Ishikawa (cell line): Measurements from ENCODE around the gene SLC29A2.

Experiments used
- CEBPB ChIP-seq: IDR thresholded peaks from 2 replicates; pipeline ENCODE4 v1.6.1; 2012
- CREB1 ChIP-seq: IDR thresholded peaks from 2 replicates; pipeline ENCODE4 v1.6.1; 2012; ENCODE audit warnings: low read depth
- EGR1 ChIP-seq: IDR thresholded peaks from 2 replicates; pipeline ENCODE4 v1.6.1; 2012
- EP300 ChIP-seq: IDR thresholded peaks from 2 replicates; pipeline ENCODE4 v1.6.1; 2012; ENCODE audit warnings: borderline replicate concordance
- FOXM1 ChIP-seq: IDR thresholded peaks from 2 replicates; pipeline ENCODE4 v1.6.1; 2012; ENCODE audit warnings: low read depth, borderline replicate concordance
- MAX ChIP-seq: IDR thresholded peaks from 2 replicates; pipeline ENCODE4 v1.6.1; 2012
- NFIC ChIP-seq: IDR thresholded peaks from 2 replicates; pipeline ENCODE4 v1.6.1; 2012
- RAD21 ChIP-seq: IDR thresholded peaks from 2 replicates; pipeline ENCODE4 v1.6.1; 2012; ENCODE audit warnings: low read depth
- REST ChIP-seq: IDR thresholded peaks from 2 replicates; pipeline ENCODE4 v1.6.1; 2012; ENCODE audit warnings: low read depth, mild to moderate bottlenecking
- TAF1 ChIP-seq: IDR thresholded peaks from 2 replicates; pipeline ENCODE4 v1.6.1; 2012; ENCODE audit warnings: low read depth, mild to moderate bottlenecking
- TCF12 ChIP-seq: IDR thresholded peaks from 2 replicates; pipeline ENCODE4 v1.6.1; 2012; ENCODE audit warnings: low read depth
- TEAD4 ChIP-seq: IDR thresholded peaks from 2 replicates; pipeline ENCODE4 v1.6.1; 2012
- YY1 ChIP-seq: IDR thresholded peaks from 2 replicates; pipeline ENCODE4 v1.6.1; 2012; ENCODE audit warnings: low read depth
- ZBTB7A ChIP-seq: IDR thresholded peaks from 2 replicates; pipeline ENCODE4 v1.6.1; 2012; ENCODE audit warnings: low read depth
- TF ChIP-seq, protein P1 (sequence below): IDR thresholded peaks from 2 replicates; pipeline ENCODE4 v1.6.1; 2012

Gene SLC29A2

DNA sequence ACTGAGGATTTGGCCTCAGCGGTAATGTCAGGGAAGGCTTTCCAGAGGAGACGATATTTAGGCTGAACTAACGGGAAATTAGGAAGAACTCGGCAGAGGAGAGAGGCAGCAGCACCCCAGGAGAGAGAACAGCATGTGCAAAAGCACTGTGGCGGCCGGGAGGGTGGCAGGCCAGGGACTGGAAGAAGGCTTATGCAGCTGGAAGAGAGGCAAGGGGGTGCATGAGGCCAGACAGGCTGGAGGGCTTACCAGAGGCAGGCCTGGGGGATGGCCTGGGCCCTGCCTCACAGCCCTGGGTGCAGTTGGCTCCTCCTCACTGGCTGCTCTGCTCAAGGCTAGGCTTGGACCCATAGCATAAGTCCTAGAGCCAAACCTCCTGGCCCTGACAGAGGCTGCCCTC is 41.6 kb upstream of the SLC29A2 start:
- TF ChIP-seq YY1 (no peak), FOXM1 (no peak), TAF1 (no peak), CEBPB (no peak), EP300 (no peak), EGR1 (no peak), REST (no peak), MAX (no peak)
- TF ChIP-seq, protein P1, sequence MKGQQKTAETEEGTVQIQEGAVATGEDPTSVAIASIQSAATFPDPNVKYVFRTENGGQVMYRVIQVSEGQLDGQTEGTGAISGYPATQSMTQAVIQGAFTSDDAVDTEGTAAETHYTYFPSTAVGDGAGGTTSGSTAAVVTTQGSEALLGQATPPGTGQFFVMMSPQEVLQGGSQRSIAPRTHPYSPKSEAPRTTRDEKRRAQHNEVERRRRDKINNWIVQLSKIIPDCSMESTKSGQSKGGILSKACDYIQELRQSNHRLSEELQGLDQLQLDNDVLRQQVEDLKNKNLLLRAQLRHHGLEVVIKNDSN = no peak

GRCh38 chr11:66412110-66412509 is 40.5 kb upstream of the SLC29A2 start:
- TF ChIP-seq FOXM1 = no peak
- no peak for TF ChIP-seq YY1
- TF ChIP-seq MAX = no peak
- no peak for TF ChIP-seq EGR1

DNA sequence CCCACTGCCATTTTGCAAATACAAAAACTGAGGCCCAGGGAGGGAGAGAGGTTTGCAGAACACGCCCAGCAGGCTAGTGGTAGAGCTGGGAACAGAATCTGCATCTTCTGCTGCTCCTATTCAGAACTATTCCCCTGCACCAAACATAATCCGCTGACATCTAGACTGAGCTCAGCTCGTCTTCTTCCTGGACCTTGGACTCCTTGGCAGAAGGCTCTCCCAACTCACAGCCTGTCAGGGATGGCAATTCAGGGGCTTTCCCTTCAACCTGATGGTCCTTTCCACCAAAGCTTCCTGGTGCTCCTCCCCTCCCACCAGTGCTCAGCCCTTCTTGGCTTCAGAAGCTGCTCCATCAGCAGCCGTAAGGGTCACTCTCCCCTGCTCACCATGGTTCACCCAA is 39.8 kb upstream of the SLC29A2 start:
- no peak for TF ChIP-seq TEAD4
- no peak for TF ChIP-seq CREB1
- TF ChIP-seq FOXM1 = no peak
- TF ChIP-seq, protein P1 = no peak
- no peak for TF ChIP-seq MAX
- no peak for TF ChIP-seq TAF1
- TF ChIP-seq EGR1 = no peak
- no peak for TF ChIP-seq ZBTB7A
- TF ChIP-seq RAD21 = no peak
- no peak for TF ChIP-seq CEBPB
- no peak for TF ChIP-seq YY1
- no peak for TF ChIP-seq REST
- no peak for TF ChIP-seq EP300

- TF ChIP-seq CEBPB (no peak), REST (no peak), YY1 (no peak), ZBTB7A (no peak), TCF12 (no peak), EGR1 (no peak), TEAD4 (no peak), EP300 (no peak), CREB1 (no peak), TAF1 (no peak), FOXM1 (no peak), NFIC (no peak), RAD21 (no peak), MAX (no peak)
- TF ChIP-seq, protein P1 = no peak
Observed at GRCh38 chr11:66410191-66410590, 38.6 kb upstream of the SLC29A2 start.
